CD4-positive, alpha-beta T cell treated with Interleukin-10 for 1 hour (primary cell): Measurements from ENCODE around the gene NAALADL2.

Experiments used
- DNase-seq: peaks from one replicate; pipeline ENCODE4 v3.0.0-alpha.2; 2020

Gene NAALADL2

DNA sequence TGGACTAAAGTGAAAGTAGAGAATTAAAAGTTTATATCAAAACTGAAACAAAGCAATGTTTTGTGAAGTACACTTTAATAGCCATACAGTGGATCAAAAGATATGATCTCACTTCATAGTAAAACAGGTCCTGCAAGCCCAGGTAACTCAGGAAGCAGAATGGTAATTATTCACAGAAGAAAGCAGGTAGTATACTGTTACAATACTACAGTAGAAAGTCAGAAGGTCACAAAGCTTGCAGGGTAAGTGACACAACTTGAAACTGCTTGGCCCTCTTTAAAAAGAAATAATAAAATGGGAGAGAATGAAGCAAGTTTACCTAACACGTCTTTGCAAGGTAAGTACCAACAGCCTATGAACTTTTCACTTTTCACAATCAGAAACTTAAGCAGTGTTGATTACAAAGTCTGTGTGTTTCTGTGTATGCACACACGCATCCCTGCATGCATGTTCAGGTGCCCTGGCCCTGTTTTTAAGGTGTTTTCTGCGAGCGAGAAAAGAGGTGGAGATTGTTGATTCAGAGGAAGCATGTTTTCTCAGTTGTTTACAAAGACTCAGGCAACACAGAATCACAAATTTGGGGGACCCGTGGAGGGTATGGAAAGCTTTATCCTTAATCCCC lies at the start of gene NAALADL2:
TSS of gene NAALADL2 (plus strand) at position 221 of the 622 bp plus-strand sequence.
- DNase-seq: no peak

DNA sequence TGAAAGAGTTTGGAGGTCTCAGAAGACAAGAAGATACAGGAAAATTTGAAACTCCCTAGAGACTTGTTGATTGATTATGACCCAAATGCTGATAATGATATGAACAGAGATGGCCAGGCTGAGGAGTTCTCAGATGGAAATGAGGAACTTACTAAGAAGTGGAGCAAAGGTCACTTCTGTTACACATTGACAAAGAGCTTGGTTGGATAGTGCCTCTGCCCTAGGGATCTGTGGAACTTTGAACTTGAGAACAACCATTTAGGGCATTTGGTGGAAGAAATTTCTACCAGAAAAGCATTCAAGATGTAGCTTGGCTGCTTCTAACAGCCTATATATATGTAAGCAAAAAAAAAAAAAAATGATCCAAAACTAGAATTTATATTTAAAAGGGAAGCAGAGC lies 48.9 kb upstream of the NAALADL2 start:
- DNase-seq: no peak

GRCh38 chr3:174812172-174812862 lies 46.8 kb upstream of the NAALADL2 start:
- no peak for DNase-seq

DNA sequence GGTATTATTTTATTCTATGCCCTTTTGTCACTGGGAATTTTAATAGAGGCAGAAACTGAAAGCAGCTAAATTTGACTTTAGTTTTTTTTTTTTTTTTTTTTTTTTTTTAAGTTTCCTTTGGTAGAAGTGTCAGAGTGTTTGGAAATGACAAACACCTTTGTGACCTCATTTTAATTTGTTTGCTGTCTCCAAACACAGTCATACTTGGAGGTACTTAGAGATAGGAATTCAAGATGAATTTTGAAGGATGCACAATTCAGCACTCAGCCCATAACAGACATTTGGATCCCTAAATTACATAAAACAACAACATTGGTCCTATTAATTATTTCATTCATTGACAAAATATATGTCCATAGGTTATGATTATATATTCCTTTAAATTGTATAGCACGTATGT lies 43.4 kb upstream of the NAALADL2 start:
- DNase-seq: no peak

GRCh38 chr3:174820885-174821284 lies 38.2 kb upstream of the NAALADL2 start:
- no peak for DNase-seq

DNA sequence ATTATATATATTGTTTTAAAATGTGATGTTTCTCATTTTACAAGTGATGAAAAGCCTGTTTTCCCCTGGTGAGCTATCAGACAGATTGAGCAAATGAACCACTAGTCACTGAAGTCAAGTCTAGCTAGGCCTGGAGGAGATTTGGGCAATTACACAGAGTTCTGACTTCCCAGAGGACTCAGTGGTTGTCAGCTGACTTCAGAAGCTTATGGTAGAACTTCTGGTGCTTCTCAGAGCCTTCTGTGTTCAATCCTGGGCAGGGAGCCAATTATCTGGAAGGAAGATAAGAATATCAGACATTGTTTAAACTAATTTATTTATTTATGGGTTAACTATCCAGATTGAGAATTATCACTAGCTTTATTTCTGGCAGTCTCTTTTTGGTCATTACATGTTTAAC lies 37.7 kb upstream of the NAALADL2 start:
- no peak for DNase-seq

DNA sequence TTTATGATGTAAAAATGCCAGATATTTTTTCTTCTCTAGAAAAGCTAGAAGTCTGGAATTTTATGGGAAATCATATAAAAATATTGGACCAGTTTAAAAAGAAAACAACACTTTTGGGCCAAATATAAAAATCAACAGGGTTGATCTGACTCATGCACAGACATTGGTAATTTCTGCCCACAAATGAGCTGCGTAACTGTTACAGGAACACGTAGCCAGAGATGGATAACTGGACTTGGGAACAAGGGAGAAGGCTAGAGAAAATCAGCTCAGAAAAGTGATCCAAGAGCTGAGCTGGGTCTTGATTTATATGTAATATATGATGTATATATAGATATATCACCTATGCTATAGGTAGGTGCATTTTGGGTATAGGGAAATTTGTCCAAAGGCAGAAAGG lies 36.8 kb upstream of the NAALADL2 start:
- no peak for DNase-seq

DNA sequence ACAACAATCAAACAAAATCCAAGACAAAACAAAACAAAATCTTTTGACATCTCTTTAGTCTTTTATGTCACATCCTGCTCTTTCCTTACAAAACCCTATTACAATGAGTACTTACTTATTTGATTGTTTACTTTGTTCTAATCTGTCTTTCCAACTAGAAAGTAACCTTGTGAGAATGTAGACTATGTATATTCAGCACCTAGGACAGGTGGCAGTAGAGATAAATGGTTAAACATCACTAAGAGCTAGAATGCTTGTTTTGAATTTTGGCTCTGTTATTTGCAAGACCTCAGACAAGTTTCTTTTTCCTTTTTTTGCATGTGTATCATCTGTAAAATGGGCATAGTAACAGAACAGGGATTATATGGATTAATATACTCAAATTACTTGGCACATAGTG lies 33.1 kb upstream of the NAALADL2 start:
- DNase-seq: no peak

GRCh38 chr3:174844746-174845145 lies 14.4 kb upstream of the NAALADL2 start:
- DNase-seq: no peak

- no peak for DNase-seq
Observed at GRCh38 chr3:174846055-174846454, 13.1 kb upstream of the NAALADL2 start.

DNA sequence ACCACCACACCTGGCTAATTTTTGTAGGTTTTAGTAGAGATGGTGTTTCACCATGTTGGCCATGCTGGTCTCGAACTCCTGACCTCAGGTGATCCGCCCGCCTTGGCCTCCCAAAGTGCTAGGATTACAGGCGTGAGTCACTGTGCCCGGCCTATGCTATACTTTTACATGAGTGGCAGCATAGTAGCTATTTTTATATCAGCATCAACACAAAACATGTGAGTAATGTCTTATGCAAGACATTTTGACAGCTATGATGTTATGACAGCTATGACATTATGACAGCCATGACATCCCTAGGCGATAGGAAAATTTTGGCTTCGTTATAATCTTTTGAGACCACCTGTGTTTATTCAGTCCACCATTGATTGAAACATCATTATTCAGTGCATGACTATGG lies 4.1 kb upstream of the NAALADL2 start:
- no peak for DNase-seq

- no peak for DNase-seq
Observed at GRCh38 chr3:174857301-174857700, 1.8 kb upstream of the NAALADL2 start.

DNA sequence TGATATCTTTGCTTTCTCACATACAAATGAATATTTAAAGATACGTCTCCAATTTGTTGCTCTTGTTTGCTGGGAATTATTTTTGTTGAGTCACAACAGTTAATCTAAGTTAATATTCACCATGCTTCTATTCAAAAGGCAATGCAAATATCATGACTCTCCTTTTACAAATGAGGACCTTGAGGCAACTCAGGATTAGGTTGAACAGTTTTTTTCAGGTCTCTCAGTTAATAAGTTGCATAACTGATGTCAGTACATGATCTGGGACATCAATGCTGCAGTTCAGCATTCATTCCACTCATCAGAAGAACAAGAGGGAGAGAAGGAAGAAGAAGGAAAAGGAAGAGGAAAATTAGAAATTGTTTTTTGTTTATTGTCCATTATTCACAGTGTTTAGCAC lies 781 bp upstream of the NAALADL2 start:
- no peak for DNase-seq

DNA sequence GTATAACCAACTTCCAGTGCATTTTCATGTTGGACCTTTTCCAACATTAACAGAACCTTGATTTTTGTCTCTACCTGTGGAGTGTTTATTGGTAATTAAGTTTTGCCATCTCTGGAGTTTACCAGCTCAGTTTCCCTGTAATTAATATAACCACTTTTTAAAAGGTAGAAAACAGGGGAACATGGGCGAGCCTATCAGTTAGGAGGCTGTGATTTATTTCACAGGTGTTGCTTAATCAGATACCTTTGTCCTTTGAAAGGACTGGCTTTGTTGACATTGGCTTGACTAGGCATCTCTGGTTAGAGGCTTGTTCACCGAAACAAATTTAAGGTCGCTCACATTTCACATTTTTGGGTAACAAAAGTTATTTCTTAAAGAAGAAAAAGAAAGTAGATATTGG lies 622 bp downstream of the NAALADL2 start:
- no peak for DNase-seq

GRCh38 chr3:174862101-174862500 lies 3.0 kb downstream of the NAALADL2 start:
- no peak for DNase-seq

- no peak for DNase-seq
Observed at GRCh38 chr3:174862666-174863065, 3.5 kb downstream of the NAALADL2 start.

DNA sequence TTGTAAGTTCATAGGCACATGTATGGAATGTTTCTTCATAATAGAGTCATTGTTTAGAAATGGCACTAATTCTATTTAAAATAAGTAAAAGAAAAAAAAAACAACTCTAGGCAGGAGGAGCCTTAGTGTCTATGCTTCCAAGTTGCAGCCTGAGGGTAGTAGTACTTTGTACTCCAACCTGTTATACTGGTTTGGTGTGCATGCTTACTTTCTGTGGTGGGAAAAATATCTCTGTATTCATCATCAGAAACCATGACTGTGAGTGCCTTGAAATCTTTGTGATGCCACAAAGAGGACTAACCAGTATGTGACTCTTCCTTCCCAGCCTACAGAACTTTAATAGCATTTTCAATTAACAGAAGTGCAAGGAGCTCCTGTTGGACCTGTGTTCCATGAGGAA lies 4.4 kb downstream of the NAALADL2 start:
- no peak for DNase-seq

DNA sequence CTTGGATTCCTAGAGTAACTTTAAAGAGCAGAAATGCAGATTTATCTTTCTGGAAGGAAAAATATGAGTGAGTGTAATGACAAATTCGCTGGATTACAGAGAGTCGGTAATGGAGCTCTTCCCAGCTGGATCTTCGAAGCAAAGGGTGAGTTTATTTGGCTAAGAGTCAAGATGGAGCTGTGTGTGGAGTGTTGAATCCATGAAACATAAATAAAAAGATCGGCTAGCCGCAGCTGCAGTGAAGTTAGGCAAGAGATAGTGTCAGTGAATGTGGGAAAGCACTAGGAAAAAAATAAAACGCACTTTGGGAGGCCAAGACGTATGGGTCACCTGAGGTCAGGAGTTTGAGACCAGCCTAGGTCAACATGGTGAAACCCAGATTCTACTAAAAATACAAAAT lies 10.3 kb downstream of the NAALADL2 start:
- no peak for DNase-seq

GRCh38 chr3:174873832-174874657 lies 14.9 kb downstream of the NAALADL2 start:
- DNase-seq: no peak

- DNase-seq: no peak
Observed at GRCh38 chr3:174882789-174883188, 23.7 kb downstream of the NAALADL2 start.

- no peak for DNase-seq
Observed at GRCh38 chr3:174883881-174884675, 24.9 kb downstream of the NAALADL2 start.

- DNase-seq: no peak
Observed at GRCh38 chr3:174884776-174885568, 25.8 kb downstream of the NAALADL2 start.
